ENCODE data around the gene DNAJA2.

DNA sequence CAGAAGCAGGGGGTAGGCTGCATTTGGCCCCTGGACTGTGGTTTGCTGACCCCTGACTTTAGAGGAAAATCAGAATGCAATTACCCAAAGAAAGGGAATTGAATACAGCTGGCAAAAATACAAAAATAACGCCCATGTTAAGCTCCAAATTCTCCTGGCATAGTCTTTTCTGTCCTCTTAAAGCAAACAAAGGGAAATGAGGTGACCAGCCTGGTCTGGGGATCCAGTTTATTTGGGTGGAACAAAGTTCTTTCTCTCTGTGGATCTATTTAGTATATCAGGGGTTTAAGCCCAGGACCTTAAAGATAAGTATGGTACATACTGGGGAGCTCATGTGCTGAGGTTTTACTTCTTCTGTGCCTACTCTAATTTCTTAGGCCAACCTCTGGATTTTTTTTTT lies 23.5 kb downstream of the DNAJA2 start:
- no peak for TF ChIP-seq POLR2A (IDR thresholded peaks at IDR 0.05)
- TF ChIP-seq, protein P1, sequence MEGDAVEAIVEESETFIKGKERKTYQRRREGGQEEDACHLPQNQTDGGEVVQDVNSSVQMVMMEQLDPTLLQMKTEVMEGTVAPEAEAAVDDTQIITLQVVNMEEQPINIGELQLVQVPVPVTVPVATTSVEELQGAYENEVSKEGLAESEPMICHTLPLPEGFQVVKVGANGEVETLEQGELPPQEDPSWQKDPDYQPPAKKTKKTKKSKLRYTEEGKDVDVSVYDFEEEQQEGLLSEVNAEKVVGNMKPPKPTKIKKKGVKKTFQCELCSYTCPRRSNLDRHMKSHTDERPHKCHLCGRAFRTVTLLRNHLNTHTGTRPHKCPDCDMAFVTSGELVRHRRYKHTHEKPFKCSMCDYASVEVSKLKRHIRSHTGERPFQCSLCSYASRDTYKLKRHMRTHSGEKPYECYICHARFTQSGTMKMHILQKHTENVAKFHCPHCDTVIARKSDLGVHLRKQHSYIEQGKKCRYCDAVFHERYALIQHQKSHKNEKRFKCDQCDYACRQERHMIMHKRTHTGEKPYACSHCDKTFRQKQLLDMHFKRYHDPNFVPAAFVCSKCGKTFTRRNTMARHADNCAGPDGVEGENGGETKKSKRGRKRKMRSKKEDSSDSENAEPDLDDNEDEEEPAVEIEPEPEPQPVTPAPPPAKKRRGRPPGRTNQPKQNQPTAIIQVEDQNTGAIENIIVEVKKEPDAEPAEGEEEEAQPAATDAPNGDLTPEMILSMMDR (IDR thresholded peaks at IDR 0.05), result no peak
- no peak for TF ChIP-seq EP300 (IDR thresholded peaks at IDR 0.05)

Data from ovary (tissue), 3 donors.